ENCODE results near the gene ERBIN.
"Not testable (repeated sequence)": the region's sequence is repeated elsewhere in the genome, so short reads cannot be mapped to it uniquely, and the experiment has no call there.

Gene ERBIN

GRCh38 chr5:65903581-65903980, 22.8 kb upstream of the ERBIN start:
- no peaks in the 10 kb centered on the region for H3K36me3 Mint-ChIP-seq (ENCODE audit: insufficient read depth)
- no peak for DNase-seq (ENCODE audit: low spot score in 2 of 2)
- no peak overlapping the region for H3K4me3 Mint-ChIP-seq
- H3K27me3 Mint-ChIP-seq: no peaks in the 10 kb centered on the region
- ATAC-seq (replicated peaks; ENCODE audit: extremely low read depth, poor library complexity, severe bottlenecking): no peak
- no peaks in the 10 kb centered on the region for H3K9me3 Mint-ChIP-seq
- no peaks in the 10 kb centered on the region for H3K4me1 Mint-ChIP-seq
- H3K27ac Mint-ChIP-seq (ENCODE audit: low read depth): no peak overlapping the region

DNA sequence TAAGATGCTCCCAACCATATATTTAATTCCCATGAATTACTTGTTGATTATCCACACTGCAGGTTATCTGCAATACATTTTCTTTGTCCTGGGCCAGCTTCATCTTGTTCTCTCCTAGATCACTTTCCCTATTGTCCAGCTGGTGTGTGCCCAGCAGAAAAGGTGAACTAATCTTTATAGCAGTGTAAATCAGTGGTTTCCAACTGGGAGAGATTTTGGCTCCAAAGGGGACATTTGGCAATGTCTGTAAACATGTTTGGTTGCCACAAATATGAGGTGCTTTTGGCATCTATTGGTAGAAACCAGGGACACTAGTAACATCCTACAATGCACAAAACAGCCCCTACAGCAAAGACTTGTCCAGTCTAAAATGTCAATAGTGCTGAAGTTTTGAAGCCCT, 20.1 kb upstream of the ERBIN start:
- Mint-ChIP-seq H3K27ac (ENCODE audit: low read depth) (no peak overlapping the region), H3K4me1 (no peaks in the 10 kb centered on the region), H3K36me3 (ENCODE audit: insufficient read depth) (no peaks in the 10 kb centered on the region), H3K4me3 (no peak overlapping the region), H3K27me3 (no peaks in the 10 kb centered on the region), H3K9me3 (no peaks in the 10 kb centered on the region)
- ATAC-seq (replicated peaks; ENCODE audit: extremely low read depth, poor library complexity, severe bottlenecking) (no peak), DNase-seq (ENCODE audit: low spot score in 2 of 2) (no peak)

GRCh38 chr5:65907135-65907534, 19.2 kb upstream of the ERBIN start:
- no peak overlapping the region for H3K27ac Mint-ChIP-seq (ENCODE audit: low read depth)
- no peak for DNase-seq (ENCODE audit: low spot score in 2 of 2)
- no peaks in the 10 kb centered on the region for H3K36me3 Mint-ChIP-seq (ENCODE audit: insufficient read depth)
- no peaks in the 10 kb centered on the region for H3K27me3 Mint-ChIP-seq
- no peak overlapping the region for H3K4me3 Mint-ChIP-seq
- no peaks in the 10 kb centered on the region for H3K4me1 Mint-ChIP-seq
- ATAC-seq (replicated peaks; ENCODE audit: extremely low read depth, poor library complexity, severe bottlenecking): no peak
- no peaks in the 10 kb centered on the region for H3K9me3 Mint-ChIP-seq

GRCh38 chr5:65910711-65911110, 15.7 kb upstream of the ERBIN start:
- Mint-ChIP-seq H3K27ac (ENCODE audit: low read depth) (no peak overlapping the region), H3K4me3 (no peak overlapping the region), H3K4me1 (no peaks in the 10 kb centered on the region), H3K9me3 (no peaks in the 10 kb centered on the region), H3K27me3 (no peaks in the 10 kb centered on the region), H3K36me3 (ENCODE audit: insufficient read depth) (no peaks in the 10 kb centered on the region)
- DNase-seq (ENCODE audit: low spot score in 2 of 2) (no peak), ATAC-seq (replicated peaks; ENCODE audit: extremely low read depth, poor library complexity, severe bottlenecking) (no peak)

DNA sequence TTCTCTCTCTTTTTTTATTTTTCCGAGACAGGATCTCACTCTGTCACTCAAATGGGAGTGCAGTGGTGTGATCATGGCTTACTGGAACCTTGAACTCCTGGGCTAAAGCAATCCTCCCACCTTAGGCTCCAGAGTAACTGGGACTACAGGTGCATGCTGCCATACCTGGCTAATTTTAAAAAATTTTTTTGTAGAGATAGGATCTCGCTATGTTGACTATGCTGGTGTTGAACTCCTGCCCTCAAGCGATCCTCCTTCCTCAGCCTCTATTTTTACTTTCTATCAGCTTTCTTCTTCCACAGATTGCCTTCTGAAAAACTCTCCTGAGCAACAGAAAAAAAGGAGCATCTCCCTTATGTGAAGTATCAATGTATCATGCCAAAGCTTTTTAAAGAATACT, 14.1 kb upstream of the ERBIN start:
- DNase-seq (ENCODE audit: low spot score in 2 of 2) (no peak), ATAC-seq (replicated peaks; ENCODE audit: extremely low read depth, poor library complexity, severe bottlenecking) (no peak)
- no peaks in the 10 kb centered on the region for H3K4me1 Mint-ChIP-seq
- no peaks in the 10 kb centered on the region for H3K9me3 Mint-ChIP-seq
- no peak overlapping the region for H3K4me3 Mint-ChIP-seq
- no peak overlapping the region for H3K27ac Mint-ChIP-seq (ENCODE audit: low read depth)
- no peaks in the 10 kb centered on the region for H3K36me3 Mint-ChIP-seq (ENCODE audit: insufficient read depth)
- no peaks in the 10 kb centered on the region for H3K27me3 Mint-ChIP-seq

DNA sequence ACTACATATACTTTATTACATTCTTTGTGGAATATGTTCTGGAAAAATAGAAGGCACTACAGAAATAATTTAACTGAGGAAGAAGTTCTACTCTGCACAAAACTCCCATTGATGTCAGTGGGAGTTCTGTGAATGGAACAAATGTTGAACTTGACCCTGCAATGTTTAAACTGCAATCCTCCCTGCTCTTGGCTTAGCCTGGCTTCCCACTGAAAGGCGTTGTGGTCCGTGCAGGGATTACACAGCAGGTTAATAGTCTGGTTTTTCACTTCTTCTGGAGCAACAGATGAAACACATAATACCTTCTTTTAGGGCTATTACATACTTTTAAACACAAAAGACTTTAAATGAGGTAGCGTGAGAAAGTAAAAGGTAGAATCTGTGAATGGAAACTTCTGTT, 12.9 kb upstream of the ERBIN start:
- H3K36me3 Mint-ChIP-seq (ENCODE audit: insufficient read depth): no peaks in the 10 kb centered on the region
- DNase-seq (ENCODE audit: low spot score in 2 of 2) (no peak), ATAC-seq (replicated peaks; ENCODE audit: extremely low read depth, poor library complexity, severe bottlenecking) (no peak)
- H3K27ac Mint-ChIP-seq (ENCODE audit: low read depth): no peak overlapping the region
- H3K4me1 Mint-ChIP-seq: no peaks in the 10 kb centered on the region
- no peaks in the 10 kb centered on the region for H3K9me3 Mint-ChIP-seq
- H3K27me3 Mint-ChIP-seq: no peaks in the 10 kb centered on the region
- no peak overlapping the region for H3K4me3 Mint-ChIP-seq

DNA sequence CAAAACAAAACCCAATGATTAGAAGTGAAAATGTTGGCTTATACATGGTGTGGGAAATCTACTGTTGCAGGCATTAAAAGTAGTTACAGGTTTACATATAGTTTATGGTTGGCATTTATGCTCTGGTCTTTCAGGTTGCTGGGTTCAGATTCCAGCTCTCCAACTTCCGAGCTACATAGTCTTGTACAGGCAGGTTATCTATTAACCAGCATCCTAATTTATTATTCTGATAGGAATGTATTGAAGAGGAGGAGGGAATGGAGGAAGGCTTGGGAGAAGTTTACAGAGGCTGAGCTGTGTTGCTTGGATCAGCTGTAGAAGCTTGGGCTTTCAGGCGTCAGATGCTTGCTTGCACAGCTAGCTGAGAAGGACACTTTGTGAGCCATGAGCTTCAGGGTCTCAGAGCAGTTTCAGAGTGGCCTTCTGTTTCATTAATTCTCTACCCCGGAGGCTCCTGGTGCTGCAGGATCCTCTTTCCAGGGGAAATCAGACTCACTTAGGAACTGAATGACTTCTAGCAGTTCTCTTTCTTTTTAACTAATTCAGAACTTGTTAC, 11.7 kb upstream of the ERBIN start:
- H3K9me3 Mint-ChIP-seq: no peaks in the 10 kb centered on the region
- no peaks in the 10 kb centered on the region for H3K36me3 Mint-ChIP-seq (ENCODE audit: insufficient read depth)
- no peak overlapping the region for H3K4me3 Mint-ChIP-seq
- no peaks in the 10 kb centered on the region for H3K4me1 Mint-ChIP-seq
- ATAC-seq (replicated peaks; ENCODE audit: extremely low read depth, poor library complexity, severe bottlenecking) (no peak), DNase-seq (ENCODE audit: low spot score in 2 of 2) (no peak)
- no peaks in the 10 kb centered on the region for H3K27me3 Mint-ChIP-seq
- no peak overlapping the region for H3K27ac Mint-ChIP-seq (ENCODE audit: low read depth)

DNA sequence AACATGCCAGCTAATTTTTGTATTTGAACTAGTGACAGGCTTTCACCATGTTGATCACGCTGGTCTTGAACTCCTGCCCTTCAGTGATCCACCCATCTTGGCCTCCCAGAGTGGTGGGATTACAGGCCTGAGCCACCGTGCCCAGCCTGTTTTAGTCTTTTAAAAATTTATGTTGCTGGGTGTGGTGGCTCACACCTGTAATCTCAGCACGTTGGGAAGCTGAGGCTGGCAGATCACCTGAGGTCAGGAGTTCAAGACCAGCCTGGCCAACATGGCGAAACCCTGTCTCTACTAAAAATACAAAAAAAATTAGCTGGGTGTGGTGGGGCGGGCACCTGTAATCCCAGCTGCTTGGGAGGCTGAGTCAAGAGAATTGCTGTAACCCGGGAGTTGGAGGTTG, 10.7 kb upstream of the ERBIN start:
- not testable (repeated sequence) for H3K4me1 Mint-ChIP-seq; H3K9me3 Mint-ChIP-seq; DNase-seq (ENCODE audit: low spot score in 2 of 2); H3K27me3 Mint-ChIP-seq; H3K36me3 Mint-ChIP-seq (ENCODE audit: insufficient read depth); H3K4me3 Mint-ChIP-seq; H3K27ac Mint-ChIP-seq (ENCODE audit: low read depth); ATAC-seq (replicated peaks; ENCODE audit: extremely low read depth, poor library complexity, severe bottlenecking)

DNA sequence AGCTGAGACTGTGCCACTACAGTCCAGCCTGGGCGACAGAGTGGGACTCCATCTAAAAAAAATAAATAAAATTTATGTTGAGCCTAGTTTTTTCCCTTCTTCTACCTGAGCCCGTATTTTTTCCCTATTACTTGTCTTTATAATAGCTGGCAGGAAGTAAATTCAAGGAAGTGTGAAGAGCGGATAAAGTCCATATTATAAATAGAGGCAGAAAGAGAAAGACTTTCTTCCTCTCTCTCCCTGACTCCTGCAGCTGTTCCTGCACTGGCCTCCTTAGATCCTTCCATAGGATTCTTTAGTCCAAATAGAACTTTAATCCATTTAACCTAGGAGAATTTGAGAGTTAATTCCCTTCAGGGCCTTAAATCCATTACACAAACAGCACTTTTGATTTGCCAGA, 10.3 kb upstream of the ERBIN start:
- Mint-ChIP-seq H3K4me1 (no peaks in the 10 kb centered on the region), H3K4me3 (no peak overlapping the region), H3K27me3 (no peaks in the 10 kb centered on the region), H3K9me3 (no peaks in the 10 kb centered on the region), H3K36me3 (ENCODE audit: insufficient read depth) (no peaks in the 10 kb centered on the region), H3K27ac (ENCODE audit: low read depth) (no peak overlapping the region)
- no peak for ATAC-seq (replicated peaks; ENCODE audit: extremely low read depth, poor library complexity, severe bottlenecking)
- DNase-seq (ENCODE audit: low spot score in 2 of 2): no peak

DNA sequence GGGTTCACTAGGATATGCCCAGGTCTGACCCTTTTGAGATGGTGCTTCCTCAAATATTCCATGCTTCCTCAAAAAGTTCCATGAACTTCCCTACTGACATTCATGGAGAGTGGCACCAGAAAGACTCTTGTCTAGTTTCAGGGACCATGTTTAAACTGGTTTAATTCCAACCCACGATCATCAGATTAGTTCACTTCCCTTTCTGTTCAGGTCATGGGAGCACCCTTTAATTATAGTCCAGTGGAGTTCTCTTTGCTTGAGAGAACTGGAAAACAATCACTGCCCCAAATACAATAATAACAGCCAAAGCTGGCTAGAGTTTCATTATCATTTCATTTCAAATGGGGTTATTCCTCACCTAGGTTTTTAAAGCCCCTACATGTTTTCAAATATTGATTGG, 9.7 kb upstream of the ERBIN start:
- Mint-ChIP-seq H3K4me1 (no peaks in the 10 kb centered on the region), H3K9me3 (no peaks in the 10 kb centered on the region), H3K36me3 (ENCODE audit: insufficient read depth) (no peaks in the 10 kb centered on the region), H3K4me3 (no peak overlapping the region), H3K27me3 (no peaks in the 10 kb centered on the region), H3K27ac (ENCODE audit: low read depth) (no peak overlapping the region)
- DNase-seq (ENCODE audit: low spot score in 2 of 2) (no peak), ATAC-seq (replicated peaks; ENCODE audit: extremely low read depth, poor library complexity, severe bottlenecking) (no peak)

DNA sequence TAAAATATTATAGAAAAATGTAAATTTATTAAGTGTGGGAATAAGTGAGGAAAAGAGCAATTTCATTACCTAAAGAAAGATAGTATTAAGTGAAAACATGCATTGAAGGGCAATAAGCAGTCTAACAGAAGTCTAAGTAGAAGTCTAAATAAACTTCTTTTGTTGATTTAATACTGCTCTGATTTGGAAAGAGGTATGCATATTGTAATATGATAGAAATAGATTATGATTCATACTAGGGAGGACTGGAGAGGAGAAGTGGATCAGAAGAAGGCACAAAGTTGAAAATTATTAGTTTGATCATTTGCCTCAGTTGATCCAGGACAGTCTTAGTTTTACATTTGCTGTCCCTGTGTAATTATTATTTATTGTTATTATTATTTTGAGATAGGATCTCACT, 6.6 kb upstream of the ERBIN start:
- no peak overlapping the region for H3K4me3 Mint-ChIP-seq
- ATAC-seq (replicated peaks; ENCODE audit: extremely low read depth, poor library complexity, severe bottlenecking): no peak
- no peaks in the 10 kb centered on the region for H3K9me3 Mint-ChIP-seq
- H3K4me1 Mint-ChIP-seq: peaks cover 18% of the 10 kb centered on the region
- no peaks in the 10 kb centered on the region for H3K27me3 Mint-ChIP-seq
- DNase-seq (ENCODE audit: low spot score in 2 of 2): no peak
- H3K36me3 Mint-ChIP-seq (ENCODE audit: insufficient read depth): peaks cover 1% of the 10 kb centered on the region
- H3K27ac Mint-ChIP-seq (ENCODE audit: low read depth): no peak overlapping the region

GRCh38 chr5:65923339-65923738, 3.0 kb upstream of the ERBIN start:
- no peak for DNase-seq (ENCODE audit: low spot score in 2 of 2)
- ATAC-seq (replicated peaks; ENCODE audit: extremely low read depth, poor library complexity, severe bottlenecking): no peak
- Mint-ChIP-seq H3K4me3 (no peak overlapping the region), H3K9me3 (no peaks in the 10 kb centered on the region), H3K27ac (ENCODE audit: low read depth) (no peak overlapping the region), H3K36me3 (ENCODE audit: insufficient read depth) (peaks cover 23% of the 10 kb centered on the region), H3K4me1 (peaks cover 26% of the 10 kb centered on the region), H3K27me3 (no peaks in the 10 kb centered on the region)

GRCh38 chr5:65924366-65925043, 1.9 kb upstream of the ERBIN start:
- H3K9me3 Mint-ChIP-seq: no peaks in the 10 kb centered on the region
- H3K27me3 Mint-ChIP-seq: no peaks in the 10 kb centered on the region
- H3K36me3 Mint-ChIP-seq (ENCODE audit: insufficient read depth): peaks cover 23% of the 10 kb centered on the region
- peaks cover 29% of the 10 kb centered on the region for H3K4me1 Mint-ChIP-seq
- peak overlapping the region; percentile 91 for H3K4me3 Mint-ChIP-seq
- H3K27ac Mint-ChIP-seq (ENCODE audit: low read depth): peak overlapping the region; percentile 87
- DNase-seq (ENCODE audit: low spot score in 2 of 2) (no peak), ATAC-seq (replicated peaks; ENCODE audit: extremely low read depth, poor library complexity, severe bottlenecking) (no peak)
